ENCODE measurements around the gene PALD1.
A peak's percentile ranks its signal among the peaks of the same experiment; 100 is the strongest.

Gene PALD1

GRCh38 chr10:70541736-70542564, 63.4 kb downstream of the PALD1 start:
- no peak for DNase-seq (ENCODE audit: insufficient read length, low spot score)
- FAIRE-seq: no peak
- no peak for TF ChIP-seq CTCF (IDR thresholded peaks at IDR 0.05; ENCODE audit: insufficient read depth, missing control alignments)

DNA sequence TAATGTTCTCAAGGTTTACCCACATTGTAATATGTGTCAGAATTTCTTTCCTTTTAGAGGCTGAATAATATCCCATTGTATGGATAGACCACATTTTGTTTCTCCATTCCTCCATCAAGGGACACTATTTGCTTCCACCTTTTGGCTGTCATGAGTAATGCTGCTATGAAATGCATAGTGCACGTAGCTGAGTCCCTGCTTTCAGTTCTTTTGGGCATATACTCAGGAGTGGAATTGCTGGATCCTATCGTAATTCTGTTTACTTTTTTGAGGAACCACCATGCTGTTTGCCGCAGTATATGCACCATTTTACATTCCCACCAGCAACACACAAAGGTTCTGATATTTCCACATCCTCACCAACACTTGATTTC, 64.0 kb downstream of the PALD1 start:
- DNase-seq (ENCODE audit: insufficient read length, low spot score) (no peak), FAIRE-seq (no peak)
- TF ChIP-seq CTCF (IDR thresholded peaks at IDR 0.05; ENCODE audit: insufficient read depth, missing control alignments): peak; percentile 13

GRCh38 chr10:70543911-70544310, 65.3 kb downstream of the PALD1 start:
- FAIRE-seq (no peak), DNase-seq (ENCODE audit: insufficient read length, low spot score) (no peak)

GRCh38 chr10:70544431-70545340, 66.1 kb downstream of the PALD1 start:
- DNase-seq (ENCODE audit: insufficient read length, low spot score) (no peak), FAIRE-seq (no peak)
- no peak for TF ChIP-seq CTCF (IDR thresholded peaks at IDR 0.05; ENCODE audit: insufficient read depth, missing control alignments)

More at GRCh38 chr10:70543911-70544310, 65.3 kb downstream of the PALD1 start:
- no peak for TF ChIP-seq CTCF (IDR thresholded peaks at IDR 0.05; ENCODE audit: insufficient read depth, missing control alignments)

GRCh38 chr10:70546584-70546983, 68.0 kb downstream of the PALD1 start:
- FAIRE-seq: no peak
- no peak for DNase-seq (ENCODE audit: insufficient read length, low spot score)
- no peak for TF ChIP-seq CTCF (IDR thresholded peaks at IDR 0.05; ENCODE audit: insufficient read depth, missing control alignments)

- no peak for TF ChIP-seq CTCF (IDR thresholded peaks at IDR 0.05; ENCODE audit: insufficient read depth, missing control alignments)
- FAIRE-seq: no peak
- DNase-seq (ENCODE audit: insufficient read length, low spot score): no peak
Measured at GRCh38 chr10:70549351-70549961, 70.9 kb downstream of the PALD1 start.

Measured in D721Med (cell line).